ENCODE results near the gene FITM1.

Gene FITM1

GRCh38 chr14:24138396-24139271, 8.2 kb downstream of the FITM1 start:
- DNase-seq (ENCODE audit: low read depth in 2 of 3, low spot score in 1 of 3) = no peak

DNA sequence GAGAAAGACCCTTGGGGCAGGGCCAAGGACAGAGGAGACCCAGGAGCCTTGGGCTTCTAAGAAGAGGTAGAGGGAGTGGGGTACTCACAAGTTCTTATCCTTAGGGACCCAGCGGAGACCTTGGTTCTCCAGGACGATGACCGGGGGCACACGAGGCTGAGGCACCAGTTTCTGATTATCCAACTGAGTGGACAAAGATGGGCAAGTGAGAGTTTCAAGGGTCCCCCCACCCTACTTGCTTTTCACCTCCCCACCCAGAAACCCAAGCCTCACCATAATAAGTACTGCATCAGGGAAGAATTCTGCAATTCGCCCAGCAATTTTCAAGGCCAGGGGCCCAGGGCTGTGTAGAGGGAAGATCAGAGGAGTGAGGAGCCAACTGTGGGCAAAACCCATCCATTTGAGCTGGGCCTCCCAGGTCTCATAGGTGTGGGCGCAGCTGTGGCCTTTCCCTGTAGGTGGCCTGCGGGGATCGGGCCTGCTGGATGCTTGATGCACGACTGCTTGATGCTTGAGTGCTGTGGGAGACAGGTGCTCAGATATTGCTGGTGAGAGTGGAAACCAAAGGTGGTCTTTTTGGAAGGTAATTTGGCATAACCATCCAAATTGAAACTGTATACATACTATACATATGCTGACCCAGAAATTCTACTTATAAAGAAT, 8.9 kb downstream of the FITM1 start:
- no peak for DNase-seq (ENCODE audit: low read depth in 2 of 3, low spot score in 1 of 3)

DNA sequence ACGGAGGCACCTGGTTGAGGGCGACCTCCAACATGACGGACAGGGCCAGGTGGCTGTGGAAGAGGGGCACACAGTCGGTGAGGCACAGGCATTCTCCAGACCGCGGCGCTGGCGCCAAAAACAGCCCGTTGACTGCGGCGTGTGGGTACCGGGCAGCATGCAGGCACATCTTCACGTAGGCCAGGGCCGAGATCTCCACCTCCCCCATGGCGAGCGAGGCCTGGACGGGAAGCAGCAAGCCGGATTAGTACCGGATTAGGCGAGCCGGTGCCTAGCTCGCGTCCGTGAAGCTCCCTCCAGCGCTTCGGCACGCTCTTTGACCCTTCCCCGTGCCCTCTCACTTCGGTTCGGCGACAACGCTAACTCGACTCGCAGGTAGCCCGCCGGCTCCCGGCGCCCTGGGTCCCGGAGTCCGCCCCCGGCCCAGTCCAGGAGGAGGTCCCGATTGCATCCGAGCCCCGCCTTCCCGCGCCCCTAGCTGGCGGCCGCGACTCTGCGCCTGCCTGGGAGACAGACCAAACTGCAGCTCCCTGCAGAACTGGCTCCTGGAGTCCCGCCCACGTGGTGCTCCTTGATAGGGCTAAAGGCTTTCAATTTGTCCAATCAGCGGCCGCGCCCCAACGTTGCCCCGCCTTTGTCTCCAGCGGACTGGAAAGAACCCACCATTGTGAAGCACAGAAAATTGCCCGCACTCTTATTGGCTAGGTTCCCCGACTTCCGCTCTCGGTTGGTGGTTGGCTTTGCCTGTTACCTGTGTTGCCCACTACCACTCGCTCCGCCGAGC, 10.8 kb downstream of the FITM1 start, which contains the start of gene EMC9:
Gene EMC9 (minus strand): TSS at position 495 of the 784 bp plus-strand sequence. CDS start 287 bp downstream, at position 208.
- peak; percentile 99 to 100 (median 100) for DNase-seq (ENCODE audit: low read depth in 2 of 3, low spot score in 1 of 3)

- no peak for DNase-seq (ENCODE audit: low read depth in 2 of 3, low spot score in 1 of 3)
These were observed 13.1 kb downstream of the FITM1 start for GRCh38 chr14:24143511-24143910.

DNA sequence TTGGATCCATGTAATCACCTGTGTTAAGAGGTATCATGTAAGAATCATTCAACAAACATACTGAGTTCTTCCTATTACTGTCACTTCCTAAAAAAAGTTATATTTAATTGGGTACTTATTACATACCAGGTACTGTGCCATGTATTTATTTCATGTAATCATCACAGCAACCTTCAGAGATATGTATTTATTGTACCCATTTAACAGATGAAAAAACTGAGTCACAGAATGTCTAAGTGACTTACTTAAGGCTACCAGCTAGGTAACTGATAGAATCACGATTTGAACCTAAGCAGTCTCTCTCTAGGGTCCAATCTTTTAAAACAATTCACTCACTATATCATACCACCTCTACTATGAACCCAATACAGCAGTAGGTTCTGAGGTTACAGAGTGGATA, 14.0 kb downstream of the FITM1 start:
- DNase-seq (ENCODE audit: low read depth in 2 of 3, low spot score in 1 of 3) = no peak

DNA sequence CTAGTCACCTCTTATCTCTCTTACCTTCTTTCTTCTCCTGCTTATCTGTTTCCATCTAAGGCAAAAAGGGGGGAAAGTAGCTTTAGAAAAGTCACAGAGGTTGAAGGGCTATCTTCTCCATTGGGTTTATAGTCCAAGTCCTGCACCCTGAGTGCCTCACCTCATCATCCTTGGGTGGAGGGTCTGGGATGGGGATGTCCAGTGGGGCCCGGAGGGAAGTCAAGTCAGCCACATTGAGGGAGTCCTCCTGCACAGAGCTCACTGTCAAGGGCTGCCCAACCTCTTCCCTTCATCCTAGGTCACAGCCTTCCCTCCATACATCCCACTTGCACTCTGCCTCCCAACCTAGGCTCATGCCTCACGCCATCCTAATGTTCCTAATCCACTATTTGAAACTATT, 14.8 kb downstream of the FITM1 start:
- no peak for DNase-seq (ENCODE audit: low read depth in 2 of 3, low spot score in 1 of 3)

DNA sequence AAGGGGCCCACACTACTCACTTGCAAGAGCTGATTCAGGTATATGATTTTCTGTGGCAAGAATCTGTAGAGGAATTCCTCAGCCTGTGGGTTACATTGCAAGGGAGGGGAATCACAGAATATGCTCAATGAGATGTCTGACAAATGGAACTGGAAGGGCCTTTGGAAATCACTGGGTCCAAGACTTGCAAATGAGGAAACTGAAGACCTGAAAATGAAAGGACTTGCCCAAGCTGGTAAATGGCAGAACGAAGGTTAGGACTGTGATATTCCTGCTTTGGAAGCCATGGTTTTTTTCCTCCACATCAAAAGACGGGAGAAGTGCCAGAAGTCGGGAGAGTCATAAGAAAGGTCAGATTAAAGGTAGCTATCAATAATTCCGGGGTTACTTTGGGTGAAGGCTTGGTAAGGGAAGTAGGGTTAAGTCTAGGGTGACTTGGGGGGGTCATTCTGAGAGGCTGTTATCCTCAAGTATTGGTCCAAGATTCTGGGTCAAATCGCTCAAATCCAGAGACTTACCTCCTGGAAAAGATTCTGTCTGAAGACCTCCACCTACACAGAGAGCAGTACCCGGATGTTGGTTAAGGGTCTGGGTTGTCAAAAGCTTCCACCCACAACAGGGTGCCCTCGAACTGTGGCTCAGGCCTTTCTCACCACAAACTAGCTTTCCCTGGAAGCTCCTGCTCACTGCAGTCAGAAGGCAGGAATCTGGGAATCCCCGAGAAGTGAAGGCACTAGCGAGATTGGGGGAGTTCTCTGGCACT, 15.4 kb downstream of the FITM1 start:
- DNase-seq (ENCODE audit: low read depth in 2 of 3, low spot score in 1 of 3) = no peak

- peak; percentile 85 to 92 (median 92) for DNase-seq (ENCODE audit: low read depth in 2 of 3, low spot score in 1 of 3)
These were observed 16.1 kb downstream of the FITM1 start, which contains the start of gene PSME2 for GRCh38 chr14:24146453-24146977. TSS of gene PSME2 (minus strand) at chr14:24146610. CDS start at chr14:24146581, 29 bp downstream.

GRCh38 chr14:24146978-24147760, 16.7 kb downstream of the FITM1 start, which contains the start of gene RNF31:
TSS of gene RNF31 (plus strand) at chr14:24147498. CDS start at chr14:24147699, 201 bp downstream.
- DNase-seq (ENCODE audit: low read depth in 2 of 3, low spot score in 1 of 3) = peak; percentile 96 to 98 (median 96)

GRCh38 chr14:24147761-24148428, 17.4 kb downstream of the FITM1 start:
- DNase-seq (ENCODE audit: low read depth in 2 of 3, low spot score in 1 of 3) = no peak

GRCh38 chr14:24149302-24149969, 19.0 kb downstream of the FITM1 start:
- DNase-seq (ENCODE audit: low read depth in 2 of 3, low spot score in 1 of 3) = no peak

DNA sequence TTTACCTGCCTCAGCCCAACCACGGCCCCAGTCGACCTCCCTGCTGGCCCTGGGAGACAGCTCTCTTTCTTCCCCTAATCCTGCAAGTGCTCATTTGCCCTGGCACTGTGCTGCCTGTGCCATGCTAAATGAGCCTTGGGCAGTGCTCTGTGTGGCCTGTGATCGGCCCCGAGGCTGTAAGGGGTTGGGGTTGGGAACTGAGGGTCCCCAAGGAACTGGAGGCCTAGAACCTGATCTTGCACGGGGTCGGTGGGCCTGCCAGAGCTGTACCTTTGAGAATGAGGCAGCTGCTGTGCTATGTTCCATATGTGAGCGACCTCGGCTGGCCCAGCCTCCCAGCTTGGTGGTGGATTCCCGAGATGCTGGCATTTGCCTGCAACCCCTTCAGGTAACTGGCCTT, 19.6 kb downstream of the FITM1 start:
- no peak for DNase-seq (ENCODE audit: low read depth in 2 of 3, low spot score in 1 of 3)

GRCh38 chr14:24150567-24150966, 20.1 kb downstream of the FITM1 start:
- no peak for DNase-seq (ENCODE audit: low read depth in 2 of 3, low spot score in 1 of 3)

GRCh38 chr14:24150993-24151392, 20.5 kb downstream of the FITM1 start:
- DNase-seq (ENCODE audit: low read depth in 2 of 3, low spot score in 1 of 3) = no peak

GRCh38 chr14:24151404-24152080, 21.1 kb downstream of the FITM1 start:
- DNase-seq (ENCODE audit: low read depth in 2 of 3, low spot score in 1 of 3) = no peak

DNA sequence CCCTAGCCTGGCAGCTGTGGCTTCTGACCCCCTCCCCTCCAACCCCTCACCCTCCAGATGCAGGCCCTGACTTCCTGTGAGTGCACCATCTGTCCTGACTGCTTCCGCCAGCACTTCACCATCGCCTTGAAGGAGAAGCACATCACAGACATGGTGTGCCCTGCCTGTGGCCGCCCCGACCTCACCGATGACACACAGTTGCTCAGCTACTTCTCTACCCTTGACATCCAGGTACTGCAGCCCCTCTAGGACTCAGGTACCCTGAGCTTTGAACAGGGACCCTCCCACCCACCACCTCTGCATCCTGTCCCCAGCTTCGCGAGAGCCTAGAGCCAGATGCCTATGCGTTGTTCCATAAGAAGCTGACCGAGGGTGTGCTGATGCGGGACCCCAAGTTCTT, 24.6 kb downstream of the FITM1 start:
- no peak for DNase-seq (ENCODE audit: low read depth in 2 of 3, low spot score in 1 of 3)

GRCh38 chr14:24156840-24157239, 26.4 kb downstream of the FITM1 start:
- no peak for DNase-seq (ENCODE audit: low read depth in 2 of 3, low spot score in 1 of 3)

- no peak for DNase-seq (ENCODE audit: low read depth in 2 of 3, low spot score in 1 of 3)
These were observed 26.9 kb downstream of the FITM1 start for GRCh38 chr14:24157331-24157730.

Data from stimulated activated CD4-positive, alpha-beta T cell treated with anti-CD3 and anti-CD28 coated beads, Interleukin-12 subunit alpha, Interleukin-12 subunit beta, amount 100 ng/mL, for 48 hours (primary cell).